GM21825 (cell line): ENCODE data around the gene GADD45G.

Experiments used
- ATAC-seq: cut with Tn5 transposase; IDR thresholded peaks from one replicate; pipeline ENCODE4 v1.9.1; 2021; ENCODE audit warnings: mild to moderate bottlenecking, moderate library complexity; ENCODE audit not compliant: unreplicated experiment

GADD45G gene, protein sequence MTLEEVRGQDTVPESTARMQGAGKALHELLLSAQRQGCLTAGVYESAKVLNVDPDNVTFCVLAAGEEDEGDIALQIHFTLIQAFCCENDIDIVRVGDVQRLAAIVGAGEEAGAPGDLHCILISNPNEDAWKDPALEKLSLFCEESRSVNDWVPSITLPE

DNA sequence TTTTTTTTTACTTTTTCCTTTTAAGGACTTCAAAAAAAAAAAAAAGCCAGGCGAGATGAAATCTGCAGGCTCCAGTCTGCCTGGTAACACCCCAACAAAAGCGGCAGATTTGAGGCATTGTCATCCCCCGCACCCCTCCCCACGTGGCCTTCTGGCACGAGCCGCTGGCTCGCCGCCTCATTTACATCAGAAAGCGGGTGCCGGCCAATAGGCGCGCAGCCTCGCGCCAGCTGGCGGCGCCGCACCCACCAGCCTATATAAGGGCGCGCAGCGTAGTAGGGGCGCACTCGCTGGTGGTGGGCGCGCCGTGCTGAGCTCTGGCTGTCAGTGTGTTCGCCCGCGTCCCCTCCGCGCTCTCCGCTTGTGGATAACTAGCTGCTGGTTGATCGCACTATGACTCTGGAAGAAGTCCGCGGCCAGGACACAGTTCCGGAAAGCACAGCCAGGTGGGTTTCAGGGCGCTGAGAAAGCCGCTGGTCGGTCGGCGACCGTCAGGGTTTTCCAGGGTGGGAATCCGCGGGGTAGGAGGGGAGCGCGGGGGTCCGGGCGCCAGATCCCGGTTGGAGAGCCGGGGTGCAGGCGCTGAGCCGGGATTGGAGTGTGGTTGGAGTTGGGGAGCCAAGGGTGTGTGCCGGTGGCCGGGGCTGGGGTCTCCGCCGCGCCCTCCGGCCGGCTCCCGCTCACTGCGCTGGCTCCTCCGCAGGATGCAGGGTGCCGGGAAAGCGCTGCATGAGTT is at the start of gene GADD45G:
GADD45G (plus strand) TSS at position 284 of the 736 bp plus-strand sequence; CDS start at position 394, 110 bp downstream.
- no peak for ATAC-seq

- ATAC-seq = no peak
Observed at GRCh38 chr9:89555036-89555415, 49.8 kb upstream of the GADD45G start.

- ATAC-seq = peak; percentile 73
Observed at GRCh38 chr9:89555451-89556375, 49.1 kb upstream of the GADD45G start.

DNA sequence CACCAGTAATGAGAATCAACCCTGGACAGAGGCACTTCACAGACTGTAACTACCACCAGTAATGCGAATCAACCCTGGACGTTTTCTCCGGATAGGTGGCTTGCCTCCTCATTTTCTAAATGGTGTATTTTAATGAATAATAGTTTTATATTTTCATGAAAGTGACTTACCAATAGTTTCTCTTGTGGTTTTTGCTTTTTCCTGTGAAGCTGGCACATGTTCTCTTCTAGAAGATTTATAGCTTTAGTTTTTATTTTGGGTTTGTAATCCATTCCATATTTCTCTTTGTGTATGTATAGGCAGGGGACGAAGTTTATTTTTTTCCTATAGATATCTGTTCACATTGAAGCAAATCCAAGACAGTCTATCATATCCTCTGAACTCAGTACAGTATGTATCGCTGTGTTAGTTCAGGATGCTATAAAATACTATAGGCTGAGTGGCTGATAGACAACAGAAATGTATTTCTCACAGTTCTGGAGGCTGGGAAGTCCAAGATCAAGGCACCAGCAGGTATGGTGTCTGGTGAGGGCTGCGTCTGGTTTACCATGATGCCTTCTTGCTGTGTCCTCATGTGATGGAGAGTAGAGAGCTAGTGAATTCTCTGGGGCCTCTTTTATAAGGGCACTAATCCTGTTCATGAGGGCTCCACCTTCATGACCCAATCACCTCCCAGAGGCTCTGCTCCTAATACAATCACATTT is 46.5 kb upstream of the GADD45G start:
- no peak for ATAC-seq

DNA sequence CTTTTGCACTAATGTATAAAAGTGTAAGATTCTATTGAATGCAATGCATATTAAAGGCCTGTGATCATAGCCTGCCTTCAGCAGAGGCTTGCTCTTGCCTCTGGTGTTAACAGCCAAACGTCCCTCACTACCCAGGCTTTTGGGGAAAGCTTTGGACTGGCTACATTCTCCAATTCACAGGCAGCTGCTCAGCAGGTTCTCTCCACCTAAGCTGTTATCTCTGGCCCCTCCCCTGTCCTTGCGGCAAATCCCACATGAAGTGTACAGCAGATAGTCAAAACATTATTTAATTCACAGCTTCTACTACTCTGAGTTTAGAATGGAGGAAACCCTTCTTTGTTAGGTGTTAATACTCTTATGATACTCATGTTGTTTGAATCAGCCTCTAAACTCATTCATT is 45.9 kb upstream of the GADD45G start:
- ATAC-seq = no peak

- peak; percentile 74 for ATAC-seq
Observed at GRCh38 chr9:89562186-89562814, 42.5 kb upstream of the GADD45G start.

GRCh38 chr9:89563571-89564345 is 41.1 kb upstream of the GADD45G start:
- no peak for ATAC-seq

GRCh38 chr9:89564346-89564878 is 40.4 kb upstream of the GADD45G start:
- peak; percentile 76 for ATAC-seq

DNA sequence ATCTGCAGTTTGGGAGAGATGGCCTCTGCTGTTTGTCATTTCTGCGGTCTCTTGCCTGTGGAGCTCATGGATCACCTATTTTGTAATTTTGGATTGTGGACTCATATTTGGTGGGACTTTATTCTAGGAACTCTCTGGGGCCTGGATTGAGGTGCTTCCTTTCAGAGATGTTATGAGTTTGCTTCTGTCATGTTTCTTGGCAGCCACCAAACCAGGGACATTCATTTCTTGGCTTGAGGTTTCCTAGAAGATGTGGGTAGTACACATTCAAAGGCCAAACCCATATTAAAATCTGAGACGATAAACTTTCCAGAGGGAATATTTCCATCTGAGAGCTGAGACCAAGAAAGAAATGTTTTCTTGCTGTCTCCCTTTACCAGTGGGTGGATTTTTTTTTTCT is 37.2 kb upstream of the GADD45G start:
- no peak for ATAC-seq

DNA sequence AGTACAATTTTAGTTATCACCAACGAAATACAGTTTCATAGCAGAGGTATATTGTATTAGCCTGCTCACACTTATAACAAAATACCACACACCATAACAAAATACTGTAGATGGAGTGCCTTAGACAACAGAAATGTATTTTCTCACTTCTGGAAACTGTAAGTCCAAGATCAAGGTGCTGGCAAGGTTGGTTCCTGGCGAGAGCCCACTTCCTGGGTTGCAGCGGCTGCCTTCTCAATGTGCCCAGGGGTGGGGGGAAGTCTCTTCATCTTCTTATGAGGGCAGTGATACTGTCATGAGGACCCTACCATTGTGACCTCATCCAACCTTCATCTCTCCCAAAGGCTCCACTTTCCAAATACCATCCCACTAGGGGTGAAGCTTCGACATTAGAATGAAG is 30.5 kb upstream of the GADD45G start:
- no peak for ATAC-seq

DNA sequence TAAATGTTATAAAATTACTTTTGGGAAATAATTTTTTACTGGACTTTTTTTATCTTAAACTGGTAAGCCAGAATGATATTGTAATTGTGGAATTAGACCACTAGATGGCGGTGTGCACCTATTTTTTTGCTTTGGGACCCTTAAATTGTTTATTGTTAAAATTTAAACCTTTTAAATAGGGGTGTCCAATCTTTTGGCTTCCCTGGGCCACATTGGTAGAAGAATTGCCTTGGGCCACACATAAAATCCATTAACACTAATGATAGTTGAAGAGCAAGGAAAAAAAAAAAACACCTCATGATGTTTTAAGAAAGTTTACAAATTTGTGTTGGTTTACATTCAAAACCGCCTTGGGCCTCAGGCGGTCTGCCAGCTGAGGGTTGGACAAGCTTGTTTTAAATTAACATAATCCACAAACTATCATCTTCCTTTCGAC is 28.4 kb upstream of the GADD45G start:
- no peak for ATAC-seq

DNA sequence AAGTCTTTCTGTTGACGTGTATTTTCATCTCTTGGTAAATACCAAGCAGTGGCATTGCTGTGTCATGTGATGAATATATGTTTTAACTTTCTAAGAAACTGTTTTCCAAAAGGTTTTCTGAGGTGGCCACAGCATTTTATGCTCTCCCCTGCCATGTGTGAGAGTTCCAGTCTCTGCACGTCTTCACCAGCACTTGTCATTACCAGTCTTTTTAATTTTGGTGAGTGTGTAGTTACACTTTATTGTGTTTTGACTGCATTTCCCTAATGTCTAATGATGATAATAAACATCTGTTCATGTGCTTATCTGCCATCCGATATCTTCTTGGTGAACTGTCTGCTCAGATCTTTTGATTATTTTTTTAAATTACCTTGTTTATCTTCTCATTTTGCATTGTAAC is 27.4 kb upstream of the GADD45G start:
- ATAC-seq = no peak

DNA sequence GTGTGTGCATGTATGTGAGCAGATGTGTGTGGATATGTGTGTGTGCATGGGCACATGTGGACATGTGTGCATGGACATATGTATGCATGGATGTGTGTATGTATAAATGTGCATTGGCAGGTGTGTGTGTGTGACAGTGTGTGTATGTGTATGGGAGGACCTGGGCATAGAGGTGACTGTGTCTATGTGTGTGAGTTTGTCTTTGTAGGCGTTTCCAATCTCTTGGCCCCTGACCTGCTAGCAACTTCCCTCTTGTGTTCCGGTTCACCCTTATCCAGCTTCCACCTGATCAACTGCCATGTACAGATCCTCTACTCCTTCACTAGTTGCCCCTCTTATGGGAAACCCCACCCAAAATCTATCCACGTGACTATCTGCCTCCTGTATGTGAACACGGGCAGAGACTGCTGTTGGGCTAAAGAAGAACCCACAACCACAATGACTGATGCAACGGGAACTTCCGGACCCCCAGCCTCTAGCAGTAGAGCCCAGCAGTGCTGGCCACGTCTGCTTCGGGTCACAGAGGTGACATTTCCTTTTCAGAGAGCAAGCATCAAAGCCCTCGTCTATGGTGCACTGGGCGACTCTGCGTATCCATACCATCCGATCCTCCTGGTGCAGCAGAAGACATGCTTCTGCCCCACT is 24.9 kb upstream of the GADD45G start:
- ATAC-seq = no peak

- no peak for ATAC-seq
Observed at GRCh38 chr9:89586311-89586710, 18.5 kb upstream of the GADD45G start.

- ATAC-seq = no peak
Observed at GRCh38 chr9:89588271-89588879, 16.4 kb upstream of the GADD45G start.

DNA sequence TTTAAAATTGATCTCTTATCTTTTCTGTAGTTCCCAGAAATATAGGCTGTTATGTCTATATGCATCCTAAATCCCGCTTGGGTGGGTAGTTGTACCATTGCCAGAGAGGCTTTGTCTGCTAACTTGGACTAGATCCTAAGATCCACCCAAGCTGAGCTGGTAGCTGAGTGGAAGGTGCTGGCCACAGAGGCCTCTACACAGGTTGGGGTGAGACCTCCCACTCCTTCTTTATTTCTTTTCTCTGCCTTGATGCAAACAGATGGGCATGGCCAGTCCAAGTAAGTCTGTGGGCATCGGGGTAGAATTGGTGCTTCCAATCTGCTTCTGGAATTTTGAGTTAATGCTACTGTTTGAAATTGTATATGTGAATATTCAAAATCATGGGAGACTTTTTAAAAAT is 14.4 kb upstream of the GADD45G start:
- ATAC-seq = no peak

DNA sequence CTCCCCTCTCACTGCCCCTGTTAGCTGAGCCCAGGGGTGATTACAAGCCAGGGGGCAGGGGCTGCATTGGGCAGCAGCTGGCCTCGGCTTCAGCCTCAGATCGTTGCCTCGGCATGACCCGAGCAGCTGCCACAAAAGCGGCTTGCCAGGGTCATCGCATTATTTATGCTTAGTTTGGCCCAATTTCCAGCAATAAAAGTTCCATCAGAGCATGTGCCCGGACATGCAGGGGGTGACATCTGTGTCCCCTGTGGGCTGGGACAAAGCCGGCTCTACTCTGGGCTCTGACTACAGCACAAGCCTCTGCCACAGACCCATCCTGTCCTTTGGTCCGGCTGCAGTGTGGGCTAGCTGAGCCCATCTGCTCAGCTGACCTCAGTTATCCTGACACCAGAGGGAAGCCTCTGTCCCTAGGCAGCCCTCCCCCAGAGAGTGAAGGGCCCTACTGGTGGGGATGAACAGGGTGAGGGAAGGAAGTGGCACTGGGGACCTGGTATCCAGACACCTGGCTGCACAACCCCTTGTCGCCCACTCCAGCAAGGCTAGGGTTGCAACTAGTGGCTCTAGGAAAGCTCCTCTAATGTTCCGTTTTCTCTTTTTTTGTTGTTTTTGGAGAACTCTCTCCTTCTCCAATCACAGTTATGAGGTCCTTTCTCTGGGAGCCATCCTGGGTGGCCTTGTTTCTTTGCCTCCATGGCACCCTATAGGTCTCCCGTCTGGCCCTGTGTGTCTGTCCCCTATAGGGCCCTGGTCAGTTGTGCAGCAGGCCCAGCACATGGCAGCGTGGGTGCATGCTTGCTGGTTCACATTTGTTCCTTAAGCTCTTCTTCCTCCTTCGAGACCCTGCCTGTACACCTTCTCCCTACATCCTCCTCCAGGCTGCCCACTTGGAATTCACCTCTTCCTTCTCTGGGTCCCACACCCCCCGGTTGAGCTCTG is 13.3 kb upstream of the GADD45G start:
- no peak for ATAC-seq
